PC-3 (cell line): Measurements from ENCODE around the gene GOLGB1. TPM values are rescaled to one million over a fixed set of nuclear protein-coding genes. Genes with fewer than 3 reads are reported as not detected.

Source experiments
- ATAC-seq: fragments of 200-7000 bp; cut with Tn5 transposase; 2 replicates; pipeline ENCODE4 v1.9.1; 2020; ENCODE audit warnings: mild to moderate bottlenecking, moderate library complexity
- BruUV-seq: library from RNA; stranded (reverse); fragments of 400-500 nt; replicated peaks from 2 replicates; lab custom pipeline; 2021; lab: Mats Ljungman, UMichigan
- CTCF ChIA-PET: fragments of 300-600 bp; sonication (Branson Sonifier 250); formaldehyde crosslinking; loops from one replicate; lab custom pipeline; 2022; ENCODE audit warnings: antibody characterized with exemption; lab: Charles Lee
- POLR2A ChIA-PET: fragments of 300-600 bp; sonication (Branson Sonifier 250); formaldehyde crosslinking; loops from one replicate; lab custom pipeline; 2022; ENCODE audit warnings: antibody characterized with exemption; ENCODE audit not compliant: unreplicated experiment; lab: Charles Lee
- DNase-seq: peaks from one replicate; pipeline ENCODE4 v3.0.0-alpha.2; 2015
- H2AFZ ChIP-seq: fragments of 300-600 bp; sonication (generic); 2 replicates; pipeline ENCODE4 v1.6.0; 2016; ENCODE audit warnings: antibody characterized with exemption, low read length
- H3F3A ChIP-seq: fragments of 300-600 bp; sonication (generic); one replicate; pipeline ENCODE4 v1.6.0; 2017; ENCODE audit warnings: antibody characterized with exemption, low read length, control low read depth, mild to moderate bottlenecking; ENCODE audit not compliant: unreplicated experiment
- H3K27ac ChIP-seq: fragments of 300-600 bp; sonication (generic); 2 replicates; pipeline ENCODE4 v1.5.1; 2016; ENCODE audit warnings: mild to moderate bottlenecking, low read length
- H3K27me3 ChIP-seq: fragments of 300-600 bp; sonication (generic); 2 replicates; pipeline ENCODE4 v1.6.1; 2016; ENCODE audit warnings: low read length, mixed read lengths
- H3K36me3 ChIP-seq: fragments of 300-600 bp; sonication (generic); 2 replicates; pipeline ENCODE4 v1.6.1; 2016; ENCODE audit warnings: low read depth, mixed run types, low read length, mixed read lengths
- H3K4me1 ChIP-seq: fragments of 300-600 bp; sonication (generic); 2 replicates; pipeline ENCODE4 v1.5.1; 2016; ENCODE audit warnings: low read length; ENCODE audit not compliant: insufficient read depth
- H3K4me2 ChIP-seq: fragments of 300-600 bp; sonication (generic); 2 replicates; pipeline ENCODE4 v1.6.0; 2016; ENCODE audit warnings: low read length
- H3K4me3 ChIP-seq: fragments of 300-600 bp; sonication (generic); 2 replicates; pipeline ENCODE4 v1.5.1; 2016; ENCODE audit warnings: mild to moderate bottlenecking, low read length, mixed read lengths
- H3K79me2 ChIP-seq: fragments of 300-600 bp; sonication (generic); 2 replicates; pipeline ENCODE4 v1.6.1; 2017; ENCODE audit warnings: low read length, mixed read lengths
- H3K9ac ChIP-seq: fragments of 300-600 bp; sonication (generic); 2 replicates; pipeline ENCODE4 v1.6.0; 2016; ENCODE audit warnings: mild to moderate bottlenecking, low read length
- H3K9me2 ChIP-seq: fragments of 300-600 bp; sonication (generic); replicated peaks from 2 replicates; pipeline ENCODE4 v1.6.1; 2016; ENCODE audit warnings: mixed run types, low read length, mixed read lengths
- H3K9me3 ChIP-seq: fragments of 300-600 bp; sonication (generic); 2 replicates; pipeline ENCODE4 v1.6.1; 2016; ENCODE audit warnings: low read length, mixed read lengths
- H4K20me1 ChIP-seq: fragments of 300-600 bp; sonication (generic); 2 replicates; pipeline ENCODE4 v1.6.1; 2016; ENCODE audit warnings: low read length, mixed read lengths
- CTCF ChIP-seq: fragments of 300-600 bp; sonication (generic); conservative IDR thresholded peaks from 2 replicates; pipeline ENCODE4 v1.5.1; 2017; ENCODE audit warnings: antibody characterized with exemption, low read depth, mild to moderate bottlenecking, low read length
- EZH2 ChIP-seq: fragments of 300-600 bp; sonication (generic); IDR thresholded peaks from one replicate; pipeline ENCODE4 v1.6.1; 2017; ENCODE audit warnings: antibody characterized with exemption, mild to moderate bottlenecking, low read length; ENCODE audit not compliant: unreplicated experiment
- EZH2phosphoT487 ChIP-seq: fragments of 300-600 bp; sonication (generic); IDR thresholded peaks from 2 replicates; pipeline ENCODE4 v1.6.1; 2018; ENCODE audit warnings: mild to moderate bottlenecking, antibody characterized with exemption, low read length, borderline replicate concordance
- intact Hi-C: fragments of 100-400 bp; cut with micrococcal nuclease; formaldehyde crosslinking; loops from 2 replicates; pipeline ENCODE4 v1.9.0; 2023
- total RNA-seq: library from RNA; depleted of rRNA; stranded (reverse); fragments of >200 nt; gene quantifications from 2 replicates; pipeline ENCODE4 v1.2.3, GENCODE V29; 2014

The GOLGB1 gene
- total RNA-seq, 1 experiment from 2014 or later: 31.6 TPM

GRCh38 chr3:121663171-121663847 is 86.2 kb downstream of the GOLGB1 start:
- Histone ChIP-seq H3K79me2 (no peaks in the 10 kb centered on the region), H3K9me2 (no peaks in the 10 kb centered on the region), H3K27me3 (no peaks in the 10 kb centered on the region), H2AFZ (no peak overlapping the region), H3K4me3 (no peak overlapping the region), H3K9ac (no peak overlapping the region), H4K20me1 (no peaks in the 10 kb centered on the region), H3K27ac (no peak overlapping the region), H3F3A (no peaks in the 10 kb centered on the region), H3K4me1 (no peaks in the 10 kb centered on the region), H3K9me3 (no peaks in the 10 kb centered on the region), H3K4me2 (no peak overlapping the region), H3K36me3 (peaks cover 47% of the 10 kb centered on the region)
- POLR2A ChIA-PET: no interaction called here
- BruUV-seq: no TSS peak
- ATAC-seq (no peak), DNase-seq (no peak)
- TF ChIP-seq EZH2: no peak
- no peak for TF ChIP-seq CTCF
- TF ChIP-seq EZH2phosphoT487: no peak
- intact Hi-C loops: no loop called here
- CTCF ChIA-PET: no interaction called here

- ChIA-PET POLR2A (no interaction called here), CTCF (no interaction called here)
- TF ChIP-seq CTCF (no peak), EZH2phosphoT487 (no peak), EZH2 (no peak)
- Histone ChIP-seq H3K9ac (no peak overlapping the region), H4K20me1 (no peaks in the 10 kb centered on the region), H3K9me2 (no peaks in the 10 kb centered on the region), H3K36me3 (peaks cover 44% of the 10 kb centered on the region), H2AFZ (no peak overlapping the region), H3F3A (no peaks in the 10 kb centered on the region), H3K4me2 (no peak overlapping the region), H3K9me3 (no peaks in the 10 kb centered on the region), H3K27me3 (no peaks in the 10 kb centered on the region), H3K4me1 (no peaks in the 10 kb centered on the region), H3K79me2 (no peaks in the 10 kb centered on the region), H3K27ac (no peak overlapping the region), H3K4me3 (no peak overlapping the region)
- ATAC-seq (no peak), DNase-seq (no peak)
- BruUV-seq: no TSS peak
- intact Hi-C loops: no loop called here
These were observed 86.8 kb downstream of the GOLGB1 start for GRCh38 chr3:121662742-121663141.

- H3K27me3 ChIP-seq: no peaks in the 10 kb centered on the region
- H3K27ac ChIP-seq: no peak overlapping the region
- BruUV-seq: no TSS peak
- ATAC-seq (no peak), DNase-seq (no peak)
- no peak for TF ChIP-seq EZH2phosphoT487
- TF ChIP-seq EZH2: no peak
- no peak for TF ChIP-seq CTCF
- H2AFZ ChIP-seq: no peak overlapping the region
- H3K79me2 ChIP-seq: no peaks in the 10 kb centered on the region
- H3K4me3 ChIP-seq: no peak overlapping the region
- H3F3A ChIP-seq: no peaks in the 10 kb centered on the region
- no peak overlapping the region for H3K9ac ChIP-seq
- H3K9me3 ChIP-seq: no peaks in the 10 kb centered on the region
- H3K36me3 ChIP-seq: peaks cover 30% of the 10 kb centered on the region
- no peaks in the 10 kb centered on the region for H3K4me1 ChIP-seq
- intact Hi-C loops: no loop called here
- CTCF ChIA-PET: no interaction called here
- no peak overlapping the region for H3K4me2 ChIP-seq
- no peaks in the 10 kb centered on the region for H3K9me2 ChIP-seq
- no peaks in the 10 kb centered on the region for H4K20me1 ChIP-seq
- POLR2A ChIA-PET: no interaction called here
These were observed 88.2 kb downstream of the GOLGB1 start for GRCh38 chr3:121661376-121661775.
